GM19324 (cell line): ENCODE results near the gene PTPRG.
A peak's percentile ranks its signal among the peaks of the same experiment; 100 is the strongest.

ENCODE experiments used
- ATAC-seq: cut with Tn5 transposase; IDR thresholded peaks from one replicate; pipeline ENCODE4 v1.9.1; 2021; ENCODE audit warnings: mild to moderate bottlenecking, moderate library complexity; ENCODE audit not compliant: unreplicated experiment, low FRiP score

The PTPRG gene

DNA sequence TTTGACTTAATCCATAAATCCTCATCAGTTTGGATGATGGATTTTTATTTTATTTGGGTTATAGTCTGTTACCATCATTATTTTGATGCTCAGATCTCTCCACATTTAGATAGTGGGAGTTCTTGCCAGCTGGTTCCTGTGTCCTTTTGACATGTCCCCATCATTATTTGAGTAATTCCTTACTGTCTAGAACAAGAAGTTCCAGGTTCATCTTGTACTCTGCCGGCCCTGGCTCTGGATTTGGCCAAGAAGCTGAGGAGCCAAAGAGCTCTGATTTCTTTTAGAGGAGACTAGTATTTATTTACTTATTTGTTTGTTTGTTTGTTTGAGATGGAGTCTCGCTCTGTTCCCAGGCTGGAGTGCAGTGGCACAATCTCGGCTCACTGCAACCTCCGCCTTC, 54.3 kb downstream of the PTPRG start:
- ATAC-seq = no peak

DNA sequence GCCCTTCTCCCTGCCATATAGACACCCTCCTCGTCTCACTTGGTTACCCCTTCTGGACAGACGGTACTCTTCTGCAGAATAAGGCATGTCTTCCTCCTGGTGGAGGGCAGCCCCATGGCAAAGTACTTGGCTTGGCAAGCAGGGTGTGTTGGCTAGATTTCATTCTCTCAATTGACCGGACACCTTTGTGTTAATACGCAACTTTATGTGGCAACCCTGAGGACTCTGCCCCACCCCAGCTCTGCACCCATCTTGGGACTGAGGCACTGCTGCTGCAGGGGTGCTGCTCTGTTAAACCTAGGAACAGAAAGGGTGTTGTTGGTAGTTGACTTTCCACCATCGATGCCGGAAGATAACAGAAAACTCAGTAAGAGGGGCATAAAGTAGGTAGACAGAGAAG, 55.2 kb downstream of the PTPRG start:
- ATAC-seq = no peak

DNA sequence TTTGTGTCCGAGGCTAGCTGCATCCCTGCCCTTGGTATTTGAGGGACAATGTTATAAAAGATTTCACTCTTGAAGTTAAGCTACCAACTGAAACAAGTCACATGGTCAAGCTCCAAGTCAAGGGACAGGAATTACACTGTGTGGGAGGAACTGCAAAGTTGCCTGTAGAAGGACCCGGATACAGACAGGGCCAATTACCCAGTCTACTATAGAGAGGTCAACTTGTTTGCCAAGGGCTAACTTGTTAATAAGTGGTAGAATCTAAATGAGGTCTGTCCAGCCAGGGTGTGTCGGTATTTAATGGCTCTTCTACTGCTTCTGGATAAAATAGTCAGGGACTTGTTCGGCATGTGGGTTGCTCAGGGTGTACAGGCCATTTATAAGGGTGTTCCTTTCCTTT, 55.7 kb downstream of the PTPRG start:
- ATAC-seq = no peak

DNA sequence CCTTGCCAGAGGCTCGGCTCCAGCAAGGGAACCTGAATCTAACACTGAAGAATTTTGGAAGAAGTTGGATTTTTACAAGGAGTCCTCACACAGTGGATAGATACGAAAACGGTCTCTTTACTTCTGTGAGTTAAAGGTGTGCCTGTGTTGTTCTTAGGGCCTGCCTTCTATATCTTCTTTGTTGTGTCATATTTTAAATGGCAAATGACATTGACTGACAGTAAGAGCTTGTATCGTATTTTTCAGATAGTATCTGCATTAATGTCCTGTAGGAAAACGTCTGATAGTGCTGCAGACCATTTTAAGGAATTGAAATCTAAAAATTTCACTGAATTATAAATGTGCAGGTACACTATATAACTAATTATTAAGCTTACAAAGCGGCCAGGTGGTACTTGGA, 56.3 kb downstream of the PTPRG start:
- ATAC-seq = no peak

DNA sequence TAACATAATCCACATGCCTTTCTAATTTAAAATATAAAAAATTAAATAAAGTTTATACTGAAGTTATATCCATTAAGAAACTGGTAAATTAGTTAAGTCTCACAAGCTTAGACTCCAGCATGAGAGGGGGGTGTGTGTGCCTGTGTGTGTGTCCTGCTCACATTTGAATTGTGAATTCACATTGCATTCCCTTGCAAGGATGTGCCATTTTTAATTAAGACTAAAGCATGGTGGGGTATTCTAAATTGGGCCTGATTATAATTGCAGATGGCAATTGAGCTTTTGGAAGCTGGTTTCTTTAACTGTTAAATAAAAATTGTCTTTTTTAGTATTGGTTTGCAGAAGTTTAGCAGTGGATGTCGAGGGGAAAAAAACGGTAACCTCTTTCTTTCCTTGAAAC, 56.9 kb downstream of the PTPRG start:
- ATAC-seq = no peak

DNA sequence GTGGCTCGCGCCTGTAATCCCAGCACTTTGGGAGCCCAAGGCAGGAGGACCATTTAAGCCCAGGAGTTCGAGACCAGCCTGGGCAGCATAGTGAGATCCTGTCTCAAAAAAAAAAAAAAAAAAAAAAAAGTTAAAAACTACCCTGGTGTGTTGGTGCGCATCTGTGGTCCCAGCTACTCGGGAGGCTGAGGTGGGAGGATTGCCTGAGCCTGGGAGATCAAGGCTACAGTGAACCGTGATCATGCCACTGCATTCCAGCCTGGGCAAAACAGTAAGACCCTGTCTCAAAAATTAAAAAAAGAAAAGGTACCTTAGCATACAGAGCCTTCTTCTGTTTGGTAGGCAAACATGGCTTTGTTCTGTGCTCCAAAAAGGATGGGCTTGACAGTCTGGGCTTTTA, 57.5 kb downstream of the PTPRG start:
- no peak for ATAC-seq

DNA sequence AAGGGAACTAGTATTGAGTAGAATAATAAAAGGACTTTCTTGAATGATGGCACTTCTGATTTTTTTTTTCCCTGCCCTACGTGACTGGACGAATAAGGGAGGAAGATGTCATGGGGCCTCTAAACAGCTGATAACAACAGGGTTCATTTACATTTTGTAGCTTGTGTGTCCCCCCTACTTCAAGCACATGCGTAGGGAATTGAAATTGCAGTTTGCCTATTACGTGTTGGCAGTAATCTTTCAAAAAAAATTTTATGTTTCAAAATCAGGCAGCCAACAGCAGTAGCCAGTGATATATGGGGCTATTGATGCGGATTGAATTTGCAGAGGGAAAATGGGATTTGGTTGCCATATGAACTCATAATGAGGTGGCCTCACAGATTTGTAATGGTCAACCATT, 58.7 kb downstream of the PTPRG start:
- no peak for ATAC-seq

DNA sequence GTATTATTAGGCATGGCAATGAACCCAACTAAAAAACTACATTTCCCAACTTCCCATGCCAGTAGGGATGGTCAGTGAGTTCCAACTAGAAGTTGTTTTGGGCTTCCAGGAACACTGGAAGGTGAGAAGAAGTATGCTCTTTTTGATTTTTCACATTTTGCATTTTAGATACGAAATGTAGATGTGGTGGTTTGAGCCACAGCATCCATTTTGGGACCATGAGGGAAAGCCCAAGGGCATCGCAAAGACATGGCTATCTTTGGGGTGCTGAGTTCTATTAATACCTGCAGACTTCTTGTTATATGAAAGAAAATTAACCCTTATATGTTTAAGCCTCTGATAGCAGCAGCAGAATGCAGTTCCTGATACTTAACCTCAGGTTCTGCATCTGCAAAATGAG, 62.9 kb downstream of the PTPRG start:
- ATAC-seq = no peak

DNA sequence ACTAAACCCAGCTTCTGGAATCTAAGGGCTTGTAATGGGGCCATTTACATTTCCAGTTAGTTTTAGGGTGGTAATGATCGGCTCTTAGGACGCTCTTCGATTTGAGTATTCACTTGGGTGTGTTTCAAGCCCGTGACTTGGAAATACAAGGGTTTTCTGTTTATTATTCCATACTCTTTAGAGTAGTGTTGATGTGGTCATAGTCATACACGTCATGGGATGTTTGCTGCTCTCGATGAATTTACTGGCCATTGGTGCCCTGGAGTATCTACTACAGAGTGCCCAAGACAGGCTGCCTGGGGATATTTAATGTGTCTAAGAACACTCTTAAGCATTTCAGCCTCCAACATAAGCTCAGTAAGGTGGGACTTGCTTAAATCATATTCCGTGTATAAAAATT, 64.1 kb downstream of the PTPRG start:
- ATAC-seq = no peak

DNA sequence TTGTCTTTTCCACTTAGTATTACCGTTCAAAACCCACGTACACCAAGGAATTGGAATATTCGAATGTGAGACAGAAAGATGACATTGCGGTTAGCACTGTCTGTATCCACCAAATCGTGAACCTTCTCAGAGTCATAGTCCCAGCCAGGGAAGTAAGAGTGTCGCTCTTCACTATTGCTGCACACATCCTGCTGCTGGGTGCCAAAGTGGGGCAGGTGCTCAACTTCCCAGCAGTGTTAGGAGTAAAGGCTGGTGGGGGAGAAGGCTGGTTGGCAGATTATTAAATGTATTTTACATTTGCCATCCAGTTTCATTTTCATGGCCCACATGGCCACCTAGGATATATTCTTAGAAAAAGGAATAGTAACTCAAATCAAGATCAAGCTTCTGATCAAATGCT, 65.1 kb downstream of the PTPRG start:
- ATAC-seq = no peak

DNA sequence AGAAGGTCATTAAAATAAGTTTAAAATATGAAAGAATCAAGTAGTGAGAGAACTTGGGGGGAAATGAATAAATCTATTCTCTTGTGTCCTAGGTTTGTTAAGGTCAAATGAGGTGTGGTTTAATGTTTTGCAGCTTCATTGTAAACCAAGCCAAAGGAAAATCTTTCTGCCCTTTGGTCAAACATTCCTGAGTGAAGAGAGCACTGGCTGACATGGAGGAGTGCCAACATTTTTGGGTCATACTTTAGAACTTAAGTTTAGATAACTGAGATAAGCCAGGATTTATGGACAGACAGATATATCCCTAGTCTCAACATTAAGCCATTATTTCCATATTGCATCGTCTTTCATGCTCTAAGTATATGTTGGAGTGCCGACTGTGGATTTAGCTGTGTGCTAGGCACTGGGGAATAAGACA, 66.4 kb downstream of the PTPRG start:
- ATAC-seq = no peak

DNA sequence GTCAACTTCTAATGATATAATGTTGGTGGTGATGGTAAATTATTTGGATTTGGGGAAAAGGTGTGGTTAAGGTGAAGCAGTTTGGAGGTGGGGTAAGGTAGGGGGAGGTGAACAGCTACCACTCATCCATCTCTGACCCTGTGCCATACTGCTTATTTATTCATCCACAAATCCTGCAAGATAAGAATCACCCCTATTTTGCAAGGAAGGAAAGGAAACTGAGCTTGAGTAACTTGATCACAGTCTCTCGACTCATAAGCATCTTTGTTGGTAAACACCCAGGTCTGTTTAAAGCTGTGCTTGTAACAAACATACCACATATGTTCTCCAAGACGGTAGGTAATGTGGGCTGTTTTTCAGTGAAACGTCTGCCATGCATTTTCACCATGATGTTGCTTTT, 67.3 kb downstream of the PTPRG start:
- ATAC-seq = no peak

DNA sequence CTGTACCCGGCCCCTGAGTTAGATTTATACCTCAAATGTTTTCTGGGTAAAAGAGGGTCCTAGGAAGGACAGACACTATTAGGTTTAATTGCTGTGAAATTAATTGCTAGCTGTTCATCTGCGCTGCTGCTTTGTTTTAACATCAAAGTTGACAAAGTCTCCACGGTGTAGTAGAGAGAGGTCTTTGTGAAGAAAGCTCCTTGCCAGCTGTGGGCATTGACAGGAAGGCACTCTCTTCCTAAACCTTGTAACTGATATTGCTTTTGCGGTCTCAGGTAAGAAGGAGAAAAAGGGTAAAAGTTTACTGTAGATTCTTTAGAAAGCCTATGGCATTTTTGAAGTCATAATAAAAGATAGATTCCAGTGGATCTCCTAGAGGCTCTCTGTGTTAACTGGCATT, 68.1 kb downstream of the PTPRG start:
- no peak for ATAC-seq

DNA sequence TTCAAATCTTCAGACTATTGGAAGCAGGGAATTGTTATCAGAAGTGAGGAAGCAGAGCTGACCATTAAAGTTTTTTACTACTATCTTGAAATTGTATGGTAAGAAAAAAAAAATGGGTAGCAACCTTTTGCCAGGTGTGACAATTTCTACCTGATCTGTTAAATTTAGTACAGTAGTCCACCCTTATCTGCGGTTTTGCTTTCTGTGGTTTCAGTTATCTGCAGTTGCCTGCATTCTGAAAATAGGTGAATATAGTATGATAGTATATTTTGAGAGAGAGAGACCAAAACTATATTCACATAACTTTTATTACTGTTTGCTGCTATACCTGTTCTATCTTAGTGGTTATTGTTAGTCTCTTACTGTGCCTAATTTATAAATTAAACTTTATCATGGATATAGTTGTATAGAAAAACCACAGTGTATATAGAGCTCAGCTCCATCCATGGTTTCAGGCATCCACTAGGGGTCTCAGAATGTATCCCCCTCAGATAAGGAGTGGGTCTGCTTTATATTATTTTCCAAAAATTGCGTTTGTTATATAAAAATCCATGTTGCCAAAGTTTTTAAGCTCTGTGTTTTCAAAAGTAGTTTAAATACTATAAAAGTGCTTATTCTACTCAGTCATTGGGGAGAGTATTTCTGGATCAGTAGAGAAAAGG, 69.9 kb downstream of the PTPRG start:
- ATAC-seq = peak; percentile 68

DNA sequence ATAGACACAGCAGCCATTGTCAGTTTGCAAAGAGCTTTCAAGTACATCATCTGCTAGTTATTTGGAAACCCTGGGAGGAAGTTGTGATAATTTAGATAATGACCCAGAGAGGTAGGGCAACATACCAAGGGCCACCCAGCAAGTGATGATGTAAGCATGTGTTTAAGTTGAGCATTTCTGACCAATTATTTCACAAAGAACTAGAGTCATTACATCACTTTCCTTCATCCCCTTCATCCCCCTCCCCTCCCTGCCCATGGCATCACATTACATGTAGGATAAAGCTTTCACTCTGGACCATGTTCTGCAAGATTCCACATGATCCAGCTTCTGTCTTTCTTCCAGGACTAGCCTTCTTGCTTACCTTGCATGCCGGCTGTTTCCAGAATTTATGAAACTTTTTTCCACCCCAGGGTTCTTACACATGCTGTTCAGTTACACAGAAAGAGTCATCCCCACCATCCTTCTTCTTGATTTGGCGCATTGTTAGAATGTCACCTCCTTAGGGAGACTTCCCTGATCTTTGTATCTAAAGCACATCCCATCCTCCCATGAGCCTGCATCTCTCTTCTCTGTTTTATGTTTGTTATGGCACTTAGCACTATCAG, 71.3 kb downstream of the PTPRG start:
- no peak for ATAC-seq

DNA sequence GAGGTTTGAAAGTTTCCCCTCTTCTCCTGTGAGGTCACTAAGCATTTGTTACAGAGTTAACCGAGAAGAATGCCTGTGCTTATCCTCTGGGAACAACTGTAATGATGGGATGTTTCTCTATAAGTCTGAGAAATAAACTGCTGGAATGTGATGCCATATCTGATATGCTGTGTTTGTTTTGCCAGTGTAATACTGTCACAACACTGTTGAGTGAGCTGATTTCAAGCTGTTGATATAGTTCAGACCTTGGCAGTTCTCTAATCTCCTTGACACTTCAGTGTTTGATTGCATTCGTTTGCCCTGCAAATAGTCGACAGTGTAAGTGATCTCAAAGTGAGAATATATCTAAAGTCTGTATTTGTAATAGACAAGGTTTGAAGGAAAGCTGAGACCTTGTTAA, 73.3 kb downstream of the PTPRG start:
- ATAC-seq = no peak

DNA sequence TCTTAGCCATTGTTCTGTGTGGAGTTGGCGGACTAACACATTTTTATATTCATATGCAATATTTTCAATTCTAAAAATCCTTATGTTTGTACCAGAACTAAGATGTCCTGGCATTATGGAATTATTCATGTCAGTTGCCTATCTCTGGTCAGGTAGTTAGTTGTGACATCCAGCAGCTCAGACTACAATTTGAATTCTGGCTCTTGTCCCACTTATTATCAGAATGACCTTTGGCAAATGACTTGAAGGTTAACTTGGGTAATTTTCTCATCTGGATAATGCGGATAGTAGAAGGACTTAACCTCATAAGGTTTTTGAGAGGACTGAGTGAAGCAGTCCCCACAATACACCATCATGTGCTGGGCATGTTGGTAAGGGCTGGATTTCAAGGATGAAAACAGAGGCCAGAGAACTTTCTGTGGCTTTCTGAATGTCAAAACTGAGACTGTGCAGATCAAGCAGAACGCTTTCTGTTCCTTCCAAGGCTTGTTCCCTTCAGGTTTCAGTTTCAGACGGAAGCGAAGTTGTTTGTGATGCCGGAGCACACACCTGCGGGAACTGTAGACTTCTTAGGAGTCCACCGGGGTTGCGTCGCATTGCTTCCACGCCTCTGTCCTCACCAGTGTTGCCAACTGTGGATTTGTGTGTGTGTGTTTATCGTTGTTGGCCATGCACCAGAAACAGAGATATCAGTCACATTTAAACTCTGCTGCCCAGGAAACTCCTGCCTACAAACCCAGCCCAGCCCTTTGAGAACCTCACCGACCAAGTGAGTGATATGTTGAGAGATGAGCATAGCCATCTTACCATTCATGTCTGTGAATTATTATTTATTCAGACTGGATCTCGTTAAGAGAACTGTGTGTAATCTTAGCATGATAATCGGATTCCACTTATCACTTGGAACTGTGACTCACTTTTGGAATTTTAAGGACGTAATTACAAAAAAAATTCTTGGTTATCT, 76.0 kb downstream of the PTPRG start:
- ATAC-seq = peak; percentile 97

DNA sequence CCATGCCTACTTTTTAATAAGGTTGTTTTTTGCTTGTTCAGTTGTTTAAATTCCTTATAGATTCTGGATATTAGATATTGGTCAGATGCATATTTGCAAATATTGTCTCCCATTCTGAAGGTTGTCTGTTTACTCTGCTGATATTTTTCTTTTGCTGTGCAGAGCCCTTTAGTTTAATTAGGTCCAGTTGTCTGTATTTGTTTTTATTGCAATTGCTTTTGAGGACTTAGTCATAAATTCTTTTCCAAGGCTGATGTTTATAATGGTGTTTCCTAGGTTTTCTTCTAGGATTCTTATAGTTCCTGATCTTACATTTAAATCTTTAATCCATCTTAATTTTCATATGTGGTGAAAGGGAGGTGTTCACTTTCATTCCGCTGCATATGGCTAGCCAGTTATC, 77.4 kb downstream of the PTPRG start:
- no peak for ATAC-seq

DNA sequence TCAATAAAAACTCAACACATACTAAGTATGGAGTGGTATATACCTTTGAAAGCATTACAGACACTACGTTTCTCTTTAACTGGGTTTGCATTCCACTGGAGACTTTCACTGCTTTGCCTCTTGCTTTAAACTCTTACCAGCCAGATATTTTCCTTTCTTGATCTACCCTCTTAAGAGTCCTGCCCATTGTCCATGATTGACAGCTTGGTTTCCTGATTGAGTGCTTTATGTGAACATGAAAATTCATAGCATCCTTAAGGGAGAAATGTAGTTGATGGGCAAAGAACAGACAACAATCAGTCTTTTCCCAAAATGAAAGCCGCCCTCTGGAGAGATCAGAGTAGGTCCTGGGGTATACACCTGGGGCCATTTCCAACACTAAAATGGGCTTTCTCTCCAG, 78.6 kb downstream of the PTPRG start:
- ATAC-seq = no peak

DNA sequence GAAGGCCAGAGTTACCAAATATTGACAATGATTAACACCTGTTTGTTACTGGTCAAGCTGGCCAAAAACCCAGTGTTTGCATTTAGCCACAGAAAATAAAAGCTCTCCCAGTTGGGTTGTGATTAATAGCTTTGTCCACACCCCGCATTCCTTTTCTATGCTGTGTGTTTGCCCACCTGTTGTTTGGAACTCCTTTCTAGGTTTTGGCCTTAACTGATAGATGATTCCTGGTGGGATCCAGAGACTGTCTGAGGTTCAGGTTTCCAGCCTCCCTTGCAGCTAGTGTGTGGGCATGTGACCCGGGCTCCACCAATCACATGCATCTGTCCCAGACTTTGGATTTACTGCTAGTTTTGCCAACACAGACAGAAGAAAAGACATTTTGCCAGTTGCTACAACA, 83.8 kb downstream of the PTPRG start:
- ATAC-seq = no peak

DNA sequence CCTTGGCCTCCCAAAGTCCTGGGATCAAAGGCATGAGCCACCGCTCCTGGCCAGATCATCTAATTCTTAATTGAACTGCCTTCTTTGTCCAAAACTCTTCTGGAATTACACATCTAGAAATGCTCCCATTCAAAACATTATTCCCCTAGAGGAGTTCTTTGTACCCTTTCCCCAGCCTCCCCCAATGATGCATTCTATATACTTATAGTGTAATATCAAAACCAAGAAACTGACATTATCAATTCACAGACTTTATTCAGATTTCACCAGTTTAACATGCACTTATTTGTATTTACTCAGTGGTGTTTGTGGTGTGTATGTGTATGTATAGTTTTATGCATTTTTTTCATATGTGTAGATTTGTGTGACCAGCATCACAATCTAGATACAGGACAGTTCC, 85.0 kb downstream of the PTPRG start:
- no peak for ATAC-seq
